DMS79 treated with DMSO at 0.1 percent for 48 hours (cell line): ENCODE results near the gene CAVIN2.

Experiments
- DNase-seq: peaks from one replicate; lab custom pipeline; 2025; lab: John Stamatoyannopoulos, UW

Gene CAVIN2

GRCh38 chr2:191846515-191847476 is at the start of gene CAVIN2:
Gene CAVIN2 (minus strand): TSS chr2:191847088. CDS start chr2:191846925, 163 bp downstream.
- no peak for DNase-seq

GRCh38 chr2:191895743-191896142 is 48.9 kb upstream of the CAVIN2 start:
- no peak for DNase-seq

- no peak for DNase-seq
Observed at GRCh38 chr2:191895195-191895594, 48.3 kb upstream of the CAVIN2 start.

GRCh38 chr2:191894681-191895147 is 47.8 kb upstream of the CAVIN2 start:
- no peak for DNase-seq

- no peak for DNase-seq
Observed at GRCh38 chr2:191892391-191892790, 45.5 kb upstream of the CAVIN2 start.

- no peak for DNase-seq
Observed at GRCh38 chr2:191891656-191892055, 44.8 kb upstream of the CAVIN2 start.

GRCh38 chr2:191889931-191890330 is 43.0 kb upstream of the CAVIN2 start:
- no peak for DNase-seq

- no peak for DNase-seq
Observed at GRCh38 chr2:191888400-191889166, 41.7 kb upstream of the CAVIN2 start.

GRCh38 chr2:191885650-191886049 is 38.8 kb upstream of the CAVIN2 start:
- no peak for DNase-seq

- no peak for DNase-seq
Observed at GRCh38 chr2:191885098-191885497, 38.2 kb upstream of the CAVIN2 start.

- DNase-seq: no peak
Observed at GRCh38 chr2:191881982-191882816, 35.3 kb upstream of the CAVIN2 start.

- no peak for DNase-seq
Observed at GRCh38 chr2:191878548-191879279, 31.8 kb upstream of the CAVIN2 start.

GRCh38 chr2:191877875-191878274 is 31.0 kb upstream of the CAVIN2 start:
- DNase-seq: no peak

GRCh38 chr2:191875859-191876258 is 29.0 kb upstream of the CAVIN2 start:
- no peak for DNase-seq

GRCh38 chr2:191870744-191871143 is 23.9 kb upstream of the CAVIN2 start:
- DNase-seq: no peak

- DNase-seq: no peak
Observed at GRCh38 chr2:191869781-191870180, 22.9 kb upstream of the CAVIN2 start.

- DNase-seq: peak; percentile 19
Observed at GRCh38 chr2:191869178-191869577, 22.3 kb upstream of the CAVIN2 start.

- DNase-seq: no peak
Observed at GRCh38 chr2:191867507-191867847, 20.6 kb upstream of the CAVIN2 start.

GRCh38 chr2:191866675-191867506 is 20.0 kb upstream of the CAVIN2 start:
- DNase-seq: no peak

- no peak for DNase-seq
Observed at GRCh38 chr2:191866195-191866594, 19.3 kb upstream of the CAVIN2 start.
